H1 (cell line): Measurements from ENCODE around the gene TM7SF3. TPM values are rescaled to one million over a fixed set of nuclear protein-coding genes. Genes with fewer than 3 reads are reported as not detected.
A peak's percentile ranks its signal among the peaks of the same experiment; 100 is the strongest.

Experiments used
- CTCF ChIA-PET: fragments of 300-600 bp; sonication (Branson Sonifier 250); formaldehyde crosslinking; loops from one replicate; lab custom pipeline; 2021; ENCODE audit not compliant: partially characterized antibody; lab: Charles Lee
- POLR2A ChIA-PET: fragments of 300-600 bp; sonication (Branson Sonifier 250); formaldehyde crosslinking; loops from one replicate; lab custom pipeline; 2021; ENCODE audit warnings: inconsistent platforms; ENCODE audit not compliant: partially characterized antibody; lab: Charles Lee
- DNase-seq, 2 experiments: peaks; one replicate each; pipeline versions ENCODE4 v3.0.0 to v3.0.0-alpha.2; 2010 to 2022; ENCODE audit warnings: low spot score in 2 of 2, low read depth in 1 of 2, mixed read lengths in 1 of 2
- FAIRE-seq: peaks from 2 replicates; lab custom pipeline; 2011; peaks lifted over from hg19 to GRCh38; lab: Jason Lieb, UNC
- H2AFZ ChIP-seq: 2 replicates; pipeline ENCODE4 v1.8.1; 2012; ENCODE audit warnings: low read length, inconsistent platforms
- H2AK5ac ChIP-seq: 2 replicates; pipeline ENCODE4 v1.6.1; 2013; ENCODE audit warnings: low read depth, low read length
- H2BK120ac ChIP-seq: replicated peaks from 2 replicates; pipeline ENCODE3; 2013; ENCODE audit warnings: low read depth, low read length, inconsistent platforms
- H2BK12ac ChIP-seq: 2 replicates; pipeline ENCODE4 v1.6.1; 2013; ENCODE audit warnings: low read depth, low read length
- H2BK15ac ChIP-seq: 2 replicates; pipeline ENCODE4 v1.6.1; 2013; ENCODE audit warnings: low read length
- H2BK20ac ChIP-seq: 2 replicates; pipeline ENCODE4 v1.6.1; 2013; ENCODE audit warnings: low read length
- H2BK5ac ChIP-seq: 2 replicates; pipeline ENCODE4 v1.6.1; 2013; ENCODE audit warnings: low read depth, low read length
- H3K14ac ChIP-seq: 2 replicates; pipeline ENCODE4 v1.6.1; 2013; ENCODE audit warnings: inconsistent platforms; ENCODE audit not compliant: insufficient read length
- H3K18ac ChIP-seq: 2 replicates; pipeline ENCODE4 v1.6.1; 2013; ENCODE audit warnings: low read length; ENCODE audit errors: extremely low read depth
- H3K23ac ChIP-seq: 2 replicates; pipeline ENCODE4 v1.6.1; 2013; ENCODE audit warnings: inconsistent platforms; ENCODE audit not compliant: insufficient read length
- H3K23me2 ChIP-seq: 2 replicates; pipeline ENCODE4 v1.6.1; 2013; ENCODE audit warnings: low read depth, low read length
- H3K27ac ChIP-seq: 2 replicates; pipeline ENCODE4 v1.6.1; 2011; ENCODE audit warnings: low read depth, low read length, inconsistent platforms
- H3K27me3 ChIP-seq, 4 experiments: replicated peaks in 1 of 4; 1 replicate in 1 of 4; 2 replicates in 3 of 4; pipeline versions ENCODE4 v1.6.1 to v1.8.1; 2011 to 2013; ENCODE audit warnings: low read length in 3 of 4, mild to moderate bottlenecking in 3 of 4, inconsistent platforms in 2 of 4, mixed read lengths in 2 of 4, moderate library complexity in 1 of 4; ENCODE audit not compliant: control insufficient read depth in 3 of 4, insufficient read depth in 3 of 4; ENCODE audit errors: extremely low read depth in 1 of 4
- H3K36me3 ChIP-seq, 4 experiments: 2 replicates each; pipeline versions ENCODE4 v1.6.1 to v1.8.1; 2011 to 2013; ENCODE audit warnings: mild to moderate bottlenecking in 4 of 4, low read length in 3 of 4, moderate library complexity in 2 of 4, control low read depth in 1 of 4, inconsistent platforms in 1 of 4; ENCODE audit not compliant: insufficient read depth in 4 of 4, control insufficient read depth in 2 of 4
- H3K4ac ChIP-seq: replicated peaks from 2 replicates; pipeline ENCODE3; 2013; ENCODE audit warnings: low read length, low read depth, mixed read lengths, inconsistent platforms; ENCODE audit not compliant: insufficient read length
- H3K4me1 ChIP-seq, 4 experiments: replicated peaks in 1 of 4; 1 replicate in 1 of 4; 2 replicates in 3 of 4; pipeline versions ENCODE4 v1.6.1 to v1.8.1; 2011 to 2013; ENCODE audit warnings: low read length in 3 of 4, inconsistent platforms in 2 of 4, mixed read lengths in 1 of 4; ENCODE audit not compliant: insufficient read depth in 4 of 4, control insufficient read depth in 3 of 4
- H3K4me2 ChIP-seq, 2 experiments: 2 replicates each; pipeline versions ENCODE4 v1.6.1 to v1.8.1; 2011 to 2013; ENCODE audit warnings: low read depth in 2 of 2, low read length in 2 of 2, control low read depth in 1 of 2, inconsistent platforms in 1 of 2, mild to moderate bottlenecking in 1 of 2; ENCODE audit not compliant: insufficient read depth in 1 of 2
- H3K4me3 ChIP-seq, 4 experiments: fragments of 200-600, 300-600 bp in 1 of 4; sonication (generic), shearing (Covaris generic), sonication (Bioruptor Twin) in 1 of 4; 2 replicates each; pipeline versions ENCODE4 v1.5.1 to v1.8.1; 2011 to 2016; ENCODE audit warnings: low read length in 4 of 4, low read depth in 3 of 4, control low read depth in 2 of 4, inconsistent platforms in 2 of 4, mild to moderate bottlenecking in 2 of 4, mixed read lengths in 1 of 4, moderate library complexity in 1 of 4; ENCODE audit not compliant: insufficient read depth in 2 of 4; ENCODE audit errors: extremely low read depth in 1 of 4
- H3K56ac ChIP-seq: replicated peaks from 2 replicates; pipeline ENCODE3; 2013; ENCODE audit warnings: low read depth, mild to moderate bottlenecking, mixed read lengths, low read length, inconsistent platforms; ENCODE audit not compliant: insufficient read length
- H3K79me1 ChIP-seq: 2 replicates; pipeline ENCODE4 v1.6.1; 2013; ENCODE audit warnings: low read depth, low read length, control low read depth
- H3K79me2 ChIP-seq, 2 experiments: 2 replicates each; pipeline versions ENCODE4 v1.6.1 to v1.8.1; 2012 to 2013; ENCODE audit warnings: low read length in 2 of 2, mild to moderate bottlenecking in 2 of 2, inconsistent platforms in 1 of 2; ENCODE audit not compliant: insufficient read depth in 2 of 2, control insufficient read depth in 1 of 2
- H3K9ac ChIP-seq, 4 experiments: replicated peaks in 1 of 4; 1 replicate in 1 of 4; 2 replicates in 3 of 4; pipeline versions ENCODE4 v1.6.1 to v1.8.1; 2011 to 2013; ENCODE audit warnings: low read depth in 3 of 4, low read length in 3 of 4, control low read depth in 2 of 4, mild to moderate bottlenecking in 2 of 4, moderate library complexity in 2 of 4, inconsistent platforms in 1 of 4; ENCODE audit errors: extremely low read depth in 1 of 4
- H3K9me3 ChIP-seq, 2 experiments: 2 replicates each; pipeline versions ENCODE4 v1.6.1 to v1.8.1; 2012 to 2013; ENCODE audit warnings: mild to moderate bottlenecking in 2 of 2, moderate library complexity in 2 of 2, control low read depth in 1 of 2, inconsistent platforms in 1 of 2, low read depth in 1 of 2, low read length in 1 of 2, mixed read lengths in 1 of 2; ENCODE audit not compliant: insufficient read depth in 2 of 2
- H4K20me1 ChIP-seq, 2 experiments: replicated peaks in 1 of 2; 2 replicates each; pipeline versions ENCODE3 to v1.8.1; 2011 to 2013; ENCODE audit warnings: inconsistent platforms in 2 of 2, low read length in 2 of 2, mild to moderate bottlenecking in 1 of 2; ENCODE audit not compliant: insufficient read depth in 2 of 2, control insufficient read depth in 1 of 2
- H4K5ac ChIP-seq: 2 replicates; pipeline ENCODE4 v1.6.1; 2013; ENCODE audit warnings: low read length, low read depth, mixed read lengths, inconsistent platforms; ENCODE audit not compliant: insufficient read length
- H4K8ac ChIP-seq: 2 replicates; pipeline ENCODE4 v1.8.0; 2013; ENCODE audit warnings: mild to moderate bottlenecking, moderate library complexity, low read length, inconsistent platforms; ENCODE audit not compliant: insufficient read depth; ENCODE audit errors: extremely low read depth
- H4K91ac ChIP-seq: replicated peaks from 2 replicates; pipeline ENCODE3; 2013; ENCODE audit warnings: low read length, mixed read lengths, inconsistent platforms; ENCODE audit not compliant: insufficient read length
- CEBPB ChIP-seq: IDR thresholded peaks from 2 replicates; pipeline ENCODE4 v1.6.1; 2012; ENCODE audit warnings: low read depth, low read length
- POU5F1 ChIP-seq: IDR thresholded peaks from 2 replicates; pipeline ENCODE4 v1.6.1; 2011; ENCODE audit warnings: low read depth, mild to moderate bottlenecking, low read length, moderate library complexity
- WGBS, 2 experiments: shearing (Covaris generic) in 1 of 2; methylation state at CpG; one replicate each; pipeline versions ENCODE4 v1.1.6 to v1.1.7; 2013 to 2015; ENCODE audit warnings: low lambda C conversion rate in 2 of 2, mixed read lengths in 2 of 2, inconsistent platforms in 1 of 2, low coverage in 1 of 2, missing lambda C conversion rate in 1 of 2; ENCODE audit not compliant: insufficient replicate concordance in 2 of 2, insufficient coverage in 1 of 2, insufficient read length in 1 of 2; ENCODE audit errors: extremely low coverage in 1 of 2, missing lambda C conversion rate in 1 of 2; 5-methylcytosine and 5-hydroxymethylcytosine counted together
- polyA plus RNA-seq, 7 experiments: library from polyadenylated mRNA; depleted of rRNA in 3 of 7; stranded (reverse) in 5 of 7; unstranded in 2 of 7; fragments of >200 nt in 5 of 7; fragments of 200-250 nt in 2 of 7; gene quantifications; 1 replicate in 5 of 7; 2 replicates in 1 of 7; 4 replicates in 1 of 7; pipeline versions ENCODE4 v1.2.1 to v1.2.3, GENCODE V29; 2011 to 2013; ENCODE audit warnings: missing spikeins in 2 of 7, mixed read lengths in 2 of 7
- total RNA-seq: library from RNA; stranded (reverse); fragmentation: NEBNext Ultra II Directional; extraction: Animal tissue kit (Norgen Biotek cat#: 25700); gene quantifications from 2 replicates; pipeline ENCODE4 v1.2.1, GENCODE V29; 2021

Gene TM7SF3
- total and polyA plus RNA-seq, 2 of the 8 experiments (the other 6 are each of a cell fraction or from before 2014, with no cell fraction given), result 57.9 to 77.2 TPM

GRCh38 chr12:26966842-26967241 lies 47.3 kb downstream of the TM7SF3 start:
- H3K23me2 ChIP-seq, result no peaks in the 10 kb centered on the region
- H3K4me1 ChIP-seq, result no peaks in the 10 kb centered on the region
- no peaks in the 10 kb centered on the region for H3K79me1 ChIP-seq
- no peak overlapping the region for H3K4me2 ChIP-seq
- no peak overlapping the region for H4K91ac ChIP-seq
- H2BK20ac ChIP-seq, result no peak overlapping the region
- ChIA-PET POLR2A (no interaction called here), CTCF (interaction anchor here (1.3 kb wide), 1 partner anchor 10 kb away, joined by 3 read pairs; no protein-coding TSS in a partner anchor)
- H3K9ac ChIP-seq, result no peak overlapping the region
- H4K20me1 ChIP-seq, result no peaks in the 10 kb centered on the region
- H3K27ac ChIP-seq, result no peak overlapping the region
- H4K5ac ChIP-seq, result no peak overlapping the region
- H3K4me3 ChIP-seq, result no peak overlapping the region
- H3K4ac ChIP-seq, result no peak overlapping the region
- no peak overlapping the region for H3K18ac ChIP-seq
- H2BK15ac ChIP-seq, result no peak overlapping the region
- TF ChIP-seq CEBPB (peak; percentile 38; the same call in 1 of the 2 replicates), POU5F1 (no peak)
- H4K8ac ChIP-seq, result no peak overlapping the region
- DNase-seq (no peak), FAIRE-seq (no peak)
- no peak overlapping the region for H2BK12ac ChIP-seq
- H2AK5ac ChIP-seq, result no peak overlapping the region
- H3K56ac ChIP-seq, result no peak overlapping the region
- H2BK5ac ChIP-seq, result no peak overlapping the region
- no peak overlapping the region for H3K23ac ChIP-seq
- H3K27me3 ChIP-seq, result no peaks in the 10 kb centered on the region
- no peaks in the 10 kb centered on the region for H3K9me3 ChIP-seq
- peaks cover 0 to 8% (median 3%) of the 10 kb centered on the region in 4 experiments; a peak in 3 of 8 replicates for H3K36me3 ChIP-seq
- H3K79me2 ChIP-seq, result no peaks in the 10 kb centered on the region
- 82% methylated on average over 3 of the region's 3 CpGs; no CpG with 5 or more reads in 1 of the 2 experiments for WGBS, 2 experiments
- H2BK120ac ChIP-seq, result no peak overlapping the region
- H2AFZ ChIP-seq, result no peak overlapping the region
- no peak overlapping the region for H3K14ac ChIP-seq
